DMS53 treated with DMSO at 0.1 percent for 48 hours (cell line): ENCODE measurements around the gene PCED1B.

Source experiments
- DNase-seq: peaks from one replicate; lab custom pipeline; 2025; ENCODE audit not compliant: unreplicated experiment; lab: John Stamatoyannopoulos, UW

Gene PCED1B

DNA sequence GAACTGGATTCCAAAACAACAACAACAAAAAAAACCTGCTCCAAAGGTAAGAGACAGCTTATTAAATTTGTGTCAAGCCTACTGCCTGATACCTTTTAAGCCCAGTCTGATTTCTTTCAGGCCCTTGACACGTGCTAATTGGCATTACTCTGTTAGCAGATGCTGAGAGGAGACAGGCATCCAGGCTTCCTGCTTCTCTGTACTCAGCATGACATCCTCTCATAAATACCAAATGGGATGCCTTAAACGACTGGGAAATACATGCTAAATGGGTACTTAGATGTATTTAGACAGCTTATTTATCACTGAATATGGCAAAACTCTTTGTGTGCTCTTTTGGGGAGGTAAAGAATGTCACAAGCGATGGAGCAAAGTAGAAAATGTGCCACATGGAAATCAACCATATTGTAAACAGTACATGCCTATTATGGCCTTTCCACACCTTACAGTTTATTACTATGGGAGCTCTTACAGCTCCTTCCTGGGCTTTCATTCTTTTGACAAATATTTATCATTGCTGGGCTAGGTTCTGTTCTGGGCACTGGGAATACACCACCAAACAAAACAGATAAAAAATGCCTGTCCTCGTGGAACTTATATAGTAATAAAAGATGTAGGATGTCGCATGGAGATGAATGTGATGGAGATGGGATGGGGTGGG is 11.5 kb upstream of the PCED1B start:
- DNase-seq, result no peak

- DNase-seq, result no peak
These were observed 10.9 kb upstream of the PCED1B start for GRCh38 chr12:47068539-47068938.

DNA sequence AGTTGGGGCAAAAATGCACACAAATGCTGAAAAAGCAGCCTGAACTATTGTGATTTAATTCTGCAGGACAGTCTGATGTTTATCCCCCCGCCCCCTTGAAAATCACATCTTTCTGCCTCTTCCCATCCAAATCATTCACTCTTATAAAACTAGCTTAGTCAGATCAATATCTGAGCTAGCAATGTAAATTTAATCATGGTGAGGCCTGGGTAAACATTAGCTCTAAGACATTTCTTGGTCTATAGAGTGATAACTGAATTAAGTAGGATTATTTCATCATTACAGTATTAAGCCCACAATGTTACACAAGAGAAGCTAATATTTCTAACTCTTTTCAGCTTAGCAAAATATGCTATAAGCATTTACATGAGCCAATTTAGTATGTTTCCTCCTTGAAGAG is 9.1 kb upstream of the PCED1B start:
- no peak for DNase-seq

DNA sequence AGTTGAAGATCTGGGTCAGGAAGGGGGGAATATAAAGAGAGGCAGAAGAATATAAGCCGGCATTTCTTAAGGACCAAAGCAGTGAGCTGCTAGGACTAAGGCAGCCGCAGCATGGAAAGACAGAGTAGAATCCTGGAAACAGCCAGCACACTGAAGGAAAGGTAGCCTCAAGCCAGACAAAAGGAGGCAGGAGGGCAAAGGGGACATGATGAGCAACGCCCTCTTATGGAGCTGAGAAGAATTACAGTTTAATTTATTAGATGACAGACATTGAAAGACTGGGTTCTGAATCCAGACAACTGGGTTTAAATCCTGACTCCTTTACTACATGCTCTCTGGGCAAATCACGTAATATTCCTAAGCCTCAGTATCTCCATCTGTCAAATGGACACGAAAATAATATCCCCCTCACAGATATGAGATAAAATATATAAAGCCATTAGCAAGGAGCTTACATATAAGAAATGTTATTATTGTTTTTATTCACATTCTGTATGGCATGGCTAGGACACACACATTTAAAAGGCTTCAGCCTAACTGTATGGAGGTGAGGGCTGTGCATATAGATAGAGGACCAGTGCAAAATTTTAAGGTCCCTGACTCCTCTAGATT is 8.1 kb upstream of the PCED1B start:
- DNase-seq, result peak; percentile 95

DNA sequence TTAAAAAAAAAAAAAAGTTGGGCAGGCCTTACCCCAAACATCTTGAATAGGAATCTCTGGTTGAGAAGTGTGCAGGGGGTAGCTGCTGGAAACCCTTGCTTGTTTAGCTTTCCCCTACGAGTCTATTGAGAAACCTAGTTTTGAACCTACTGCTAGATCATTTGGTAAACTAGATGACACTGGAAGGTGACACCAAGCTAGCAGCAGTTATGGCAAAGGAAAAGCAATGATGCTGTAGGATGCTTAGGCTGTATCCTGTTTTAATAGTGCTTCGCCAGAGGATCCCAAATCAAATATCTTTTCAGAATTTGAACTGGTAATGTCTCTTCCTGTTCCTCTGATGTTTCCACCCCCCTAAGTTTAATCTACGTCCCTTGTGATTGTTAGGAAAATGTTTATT is 5.5 kb upstream of the PCED1B start:
- DNase-seq, result no peak

- no peak for DNase-seq
These were observed 4.7 kb upstream of the PCED1B start for GRCh38 chr12:47074757-47075156.

GRCh38 chr12:47075192-47076084 is 4.0 kb upstream of the PCED1B start:
- DNase-seq, result no peak

- DNase-seq, result no peak
These were observed 2.0 kb upstream of the PCED1B start for GRCh38 chr12:47077206-47078085.

DNA sequence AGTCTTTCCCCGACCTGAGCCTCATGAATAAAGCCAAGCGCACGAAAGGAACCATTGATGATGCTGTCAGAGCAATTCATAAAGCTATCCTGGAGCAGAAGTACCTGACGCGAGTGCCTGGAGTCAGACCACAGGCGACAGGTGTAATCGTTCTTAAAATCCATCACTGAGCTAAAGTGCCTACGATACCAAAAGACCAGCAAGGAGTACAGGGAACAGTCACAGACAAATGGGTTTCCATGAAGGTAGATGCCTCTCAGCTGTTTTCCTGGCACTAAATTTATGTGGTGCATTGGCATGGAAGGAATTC is 1.4 kb upstream of the PCED1B start:
- no peak for DNase-seq

DNA sequence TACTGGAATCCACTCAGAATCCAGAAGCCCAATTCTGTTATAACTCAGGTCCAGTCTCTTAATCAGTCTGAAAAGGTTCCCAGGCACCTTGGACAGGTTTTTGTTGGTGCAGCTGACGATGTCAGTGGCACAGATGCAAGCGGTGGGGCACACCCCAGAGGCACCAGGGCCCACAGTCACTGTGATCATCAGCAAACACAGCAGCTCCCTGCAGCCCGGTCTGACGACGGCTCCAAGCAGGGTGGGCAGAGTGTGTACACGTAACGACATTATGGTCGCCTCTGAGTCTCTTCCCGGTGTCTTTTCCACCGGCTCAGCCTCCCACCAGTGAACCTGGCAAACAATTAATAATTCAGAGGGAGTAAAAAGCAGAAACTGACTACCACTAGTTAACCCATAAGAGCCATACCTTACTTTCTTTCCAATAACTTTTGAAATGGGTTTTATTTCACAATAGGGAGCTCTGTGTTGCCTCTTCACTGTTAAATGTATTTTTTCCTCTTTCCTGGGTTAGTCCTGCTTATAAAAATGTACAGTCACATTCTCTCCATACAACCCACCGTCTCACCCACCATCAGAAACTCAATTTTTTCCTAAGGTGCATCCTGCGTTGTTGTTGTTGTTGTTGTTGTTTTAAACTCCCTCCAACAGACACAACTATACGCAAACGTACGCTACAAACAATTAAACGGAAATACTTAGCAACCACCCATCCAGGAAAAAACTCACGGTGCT is 521 bp upstream of the PCED1B start:
- DNase-seq, result no peak

DNA sequence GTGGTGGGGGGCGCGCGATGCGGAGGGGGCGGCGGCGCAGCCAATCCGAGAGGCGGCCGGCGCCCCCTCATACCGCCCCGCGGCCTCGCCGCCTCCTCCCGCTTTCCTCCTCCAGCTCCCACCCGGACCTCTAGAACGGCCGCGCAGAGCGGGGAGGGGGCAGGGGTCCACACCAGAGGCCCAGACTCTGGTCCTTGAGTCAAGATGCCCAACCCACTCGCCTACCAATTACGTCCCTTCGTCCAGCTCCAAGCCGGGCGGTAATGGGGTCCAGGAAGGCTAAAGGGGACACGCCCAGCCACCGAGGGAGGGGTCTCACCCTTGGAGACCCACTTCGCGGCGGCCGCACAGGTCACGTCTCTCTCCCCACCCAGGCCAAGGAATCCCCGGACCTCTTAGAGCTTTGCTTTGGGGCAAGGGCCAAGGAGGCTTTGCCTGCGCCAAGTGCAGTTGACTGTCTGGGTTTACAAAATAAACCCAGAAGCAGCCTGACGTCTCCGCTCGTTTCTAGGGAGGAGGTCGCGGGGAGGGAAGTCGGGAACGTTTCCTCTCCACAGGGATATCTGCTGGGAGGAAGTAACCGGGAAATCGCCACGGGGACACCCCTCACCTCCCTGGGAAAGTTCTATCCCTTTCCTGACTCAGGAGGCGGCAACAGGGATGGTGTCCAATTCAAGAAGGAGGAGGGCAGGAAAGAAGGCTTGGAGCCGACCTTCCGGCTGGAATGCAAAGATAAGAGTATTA is 732 bp downstream of the PCED1B start:
- DNase-seq, result peak; percentile 93

- DNase-seq, result peak; percentile 93
These were observed 1.5 kb downstream of the PCED1B start for GRCh38 chr12:47080725-47081502.

GRCh38 chr12:47082283-47082682 is 2.9 kb downstream of the PCED1B start:
- DNase-seq, result no peak

- DNase-seq, result peak; percentile 28
These were observed 3.6 kb downstream of the PCED1B start for GRCh38 chr12:47082796-47083621.

- DNase-seq, result peak; percentile 70
These were observed 4.8 kb downstream of the PCED1B start for GRCh38 chr12:47084172-47084571.

DNA sequence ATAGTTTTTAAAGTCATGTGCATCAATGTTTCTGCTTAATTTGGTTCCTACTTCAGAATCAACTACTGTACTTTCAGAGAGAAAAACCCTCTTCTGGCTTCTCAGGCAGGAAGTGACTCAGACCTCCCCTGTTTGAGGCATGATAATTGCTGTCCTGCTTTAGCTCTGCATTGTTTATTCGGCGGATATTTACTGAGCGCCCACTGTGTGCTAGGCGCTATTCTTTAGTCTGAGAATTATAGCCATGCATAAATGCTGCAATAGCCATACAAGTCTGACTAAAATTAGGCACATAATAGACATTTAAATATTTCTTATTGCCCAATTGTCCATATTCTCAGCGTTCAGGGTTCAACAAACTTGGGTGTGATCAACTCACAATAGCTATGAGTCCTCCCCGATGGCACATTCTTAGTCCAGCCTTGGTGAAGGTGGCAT is 6.4 kb downstream of the PCED1B start:
- DNase-seq, result peak; percentile 98

DNA sequence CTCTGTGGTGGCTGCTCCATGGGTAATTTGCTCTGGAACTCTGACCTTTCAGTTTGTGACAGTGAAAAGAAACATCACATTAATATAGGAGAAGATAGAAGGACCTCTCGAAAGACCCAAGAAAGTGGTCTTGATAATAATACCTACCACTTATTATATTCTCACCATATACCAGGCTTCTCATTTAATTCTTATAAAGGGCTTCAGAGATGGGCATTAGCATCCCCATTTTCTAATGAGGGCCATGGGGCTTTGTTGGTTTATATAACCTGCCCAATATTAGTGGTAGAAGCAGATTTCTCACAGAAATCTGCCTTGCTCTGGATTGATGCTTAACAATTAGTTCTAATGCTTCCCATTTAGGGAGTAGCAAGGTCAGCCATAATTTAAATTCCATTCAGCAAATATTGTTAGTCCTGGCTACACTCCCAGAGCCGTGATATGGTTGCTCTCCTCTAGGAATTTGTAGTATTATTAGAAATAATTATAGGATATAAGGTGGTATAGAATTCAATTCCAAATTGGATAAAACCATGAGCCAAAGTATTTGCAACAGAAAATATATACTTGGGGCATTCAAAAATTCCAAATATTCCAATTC is 7.8 kb downstream of the PCED1B start:
- DNase-seq, result peak; percentile 78
